Lower leg skin (tissue), 3 donors: ENCODE data around the gene ZNF608.

Experiments
- CTCF ChIP-seq, 3 donors: fragments of 450-650 bp; IDR thresholded peaks; one replicate each; pipeline ENCODE4 v1.5.1; 2016; ENCODE audit warnings: antibody characterized with exemption in 3 of 3, mild to moderate bottlenecking in 3 of 3, moderate library complexity in 2 of 3
- POLR2A ChIP-seq, 2 donors: fragments of 450-650 bp; IDR thresholded peaks; one replicate each; pipeline ENCODE4 v1.6.1; 2016 to 2017; ENCODE audit warnings: antibody characterized with exemption in 2 of 2, mild to moderate bottlenecking in 1 of 2, moderate library complexity in 1 of 2

- TF ChIP-seq CTCF (IDR thresholded peaks at IDR 0.05) (no peak), POLR2A (IDR thresholded peaks at IDR 0.05) (no peak)
Observed at GRCh38 chr5:124773315-124774311, 27.2 kb upstream of the ZNF608 start.
